ENCODE measurements around the gene ESYT1. TPM values are rescaled to one million over a fixed set of nuclear protein-coding genes. Genes with fewer than 3 reads are reported as not detected.

Gene ESYT1
- total and polyA plus RNA-seq, 9 of the 15 experiments (the other 6 are each of a cell fraction or from before 2014, with no cell fraction given) = 132 to 420 (median 164) TPM

GRCh38 chr12:56098592-56098991, 29.5 kb upstream of the ESYT1 start:
- H3K9me1 ChIP-seq (ENCODE audit: control insufficient read depth, insufficient read depth, low read length) = no peaks in the 10 kb centered on the region
- H3K9ac ChIP-seq (ENCODE audit: insufficient read depth in 1 of 2, low read depth in 2 of 2, low read length in 2 of 2) = no peak overlapping the region
- WGBS (ENCODE audit: insufficient coverage, low coverage, missing lambda C conversion rate) = 33% methylated on average over 3 of the region's 3 CpGs
- no peaks in the 10 kb centered on the region for H3K9me3 ChIP-seq (replicated peaks; ENCODE audit: control insufficient read depth, insufficient read depth, low read depth, low read length)
- H3K4me3 ChIP-seq = no peak overlapping the region
- intact Hi-C loops (cut with micrococcal nuclease) (no loop called here), in situ Hi-C loops (cut with MboI) (no loop called here)
- TF ChIP-seq TRIM28 (IDR thresholded peaks at IDR 0.05) = no peak
- no peak for TF ChIP-seq ZNF586 (CRISPR knock-in tag; conservative IDR thresholded peaks at IDR 0.05)
- TF ChIP-seq CREB1 (IDR thresholded peaks at IDR 0.05) = no peak
- no peak for TF ChIP-seq CREB1 (CRISPR knock-in tag; IDR thresholded peaks at IDR 0.05)
- TF ChIP-seq GTF2F1 (IDR thresholded peaks at IDR 0.05; ENCODE audit: low read depth, low read length) = no peak
- no peak for TF ChIP-seq ZNF3 (CRISPR knock-in tag; IDR thresholded peaks at IDR 0.05)
- TF ChIP-seq KLF16 (IDR thresholded peaks at IDR 0.05) = no peak
- no peak for TF ChIP-seq HMBOX1 (IDR thresholded peaks at IDR 0.05)
- TF ChIP-seq ZNF583 (CRISPR knock-in tag; IDR thresholded peaks at IDR 0.05) = no peak
- TF ChIP-seq PTBP1 (IDR thresholded peaks at IDR 0.05; ENCODE audit: low read depth, low read length) = no peak
- no peak for TF ChIP-seq E2F1 (CRISPR knock-in tag; IDR thresholded peaks at IDR 0.05)
- no peak for TF ChIP-seq ZNF551 (CRISPR knock-in tag; IDR thresholded peaks at IDR 0.05)
- no peak for TF ChIP-seq FOXO4 (CRISPR knock-in tag; IDR thresholded peaks at IDR 0.05)
- TF ChIP-seq STAT5B (CRISPR knock-in tag; IDR thresholded peaks at IDR 0.05) = no peak
- H3K4me1 ChIP-seq (replicated peaks in 1 of 2; ENCODE audit: control insufficient read depth in 2 of 2, insufficient read depth in 2 of 2, low read length in 2 of 2) = peaks cover 3 to 8% of the 10 kb centered on the region in 2 experiments; a peak in 4 of 5 replicates
- H3K79me2 ChIP-seq (ENCODE audit: control insufficient read depth, insufficient read depth, low read length) = no peaks in the 10 kb centered on the region; the same call in 1 of the 3 replicates
- DNase-seq (ENCODE audit: extremely low read depth in 1 of 4, low spot score in 3 of 4) = peak in 1 of 4 experiments; percentile 9
- H3K27me3 ChIP-seq (ENCODE audit: control insufficient read depth in 2 of 2, insufficient read depth in 2 of 2, low read length in 2 of 2) = peaks cover 0 to 6% of the 10 kb centered on the region in 2 experiments; a peak in 1 of 5 replicates
- no peak for FAIRE-seq
- no peaks in the 10 kb centered on the region for H3K36me3 ChIP-seq (ENCODE audit: control insufficient read depth, insufficient read depth, low read length)
- H3K27ac ChIP-seq (ENCODE audit: extremely low read depth, low read depth, low read length) = no peak overlapping the region
- no peak overlapping the region for H2AFZ ChIP-seq (ENCODE audit: low read depth, low read length)
- BruUV-seq (replicated peaks) = no TSS peak
- CTCF ChIA-PET (ENCODE audit: low intra/inter-chr PET ratio) = no interaction called here
- POLR2A ChIA-PET = interaction anchor here (0.6 kb wide), 1 partner anchor 14 kb away, joined by 3 read pairs; no protein-coding TSS in a partner anchor
- no peak overlapping the region for H3K4me2 ChIP-seq (ENCODE audit: insufficient read depth, low read length)
- ATAC-seq = no peak
- no peaks in the 10 kb centered on the region for H4K20me1 ChIP-seq (replicated peaks; ENCODE audit: control insufficient read depth, insufficient read depth, low read length)

Data from K562 (cell line).